Measurements from ENCODE around the gene CA12.

Gene CA12

GRCh38 chr15:63306492-63307073 lies 75.1 kb downstream of the CA12 start:
- DNase-seq (ENCODE audit: low spot score), result no peak

GRCh38 chr15:63305260-63305659 lies 76.4 kb downstream of the CA12 start:
- DNase-seq (ENCODE audit: low spot score), result no peak

DNA sequence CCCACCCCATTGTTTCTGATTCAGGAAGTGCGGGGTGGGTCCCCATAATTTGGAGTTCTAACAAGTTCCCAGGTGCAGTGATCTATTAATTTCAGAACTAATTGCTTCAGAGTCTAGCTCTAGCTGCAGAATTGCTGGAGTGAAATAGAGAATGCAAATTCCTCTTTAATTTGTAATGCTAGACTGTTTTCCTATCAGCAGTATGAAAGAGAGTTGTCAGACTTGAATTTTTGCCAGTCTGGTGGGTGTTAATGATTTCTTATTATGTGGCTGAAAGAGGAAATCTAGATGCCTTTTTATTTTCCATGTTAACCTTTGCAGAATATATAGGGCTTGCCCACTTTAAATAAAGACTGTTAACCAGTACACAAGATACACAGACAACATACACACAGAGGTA lies 80.6 kb downstream of the CA12 start:
- DNase-seq (ENCODE audit: low spot score), result no peak

- no peak for DNase-seq (ENCODE audit: low spot score)
Measured at GRCh38 chr15:63299943-63300575, 81.6 kb downstream of the CA12 start.

DNA sequence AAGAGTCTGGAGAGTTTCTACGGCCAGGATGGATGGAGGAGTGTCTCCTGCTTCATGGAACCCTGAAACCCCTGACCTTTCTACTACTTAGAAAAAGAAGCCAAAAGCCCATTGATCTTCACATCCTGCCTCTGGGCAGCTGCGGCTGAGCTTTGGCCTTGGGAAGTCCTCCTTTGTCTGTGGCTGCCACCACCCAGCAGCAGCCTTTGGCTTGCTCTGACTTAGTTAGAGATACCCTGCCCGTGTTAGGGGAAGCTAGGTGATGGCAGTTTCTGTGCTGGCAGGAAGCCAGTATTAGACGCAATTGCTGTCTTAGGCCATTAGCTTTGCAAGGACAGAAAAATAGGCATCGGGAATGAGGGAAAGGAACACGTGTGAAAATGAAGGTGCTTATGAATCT lies 85.5 kb downstream of the CA12 start:
- DNase-seq (ENCODE audit: low spot score), result no peak

- DNase-seq (ENCODE audit: low spot score), result no peak
Measured at GRCh38 chr15:63295341-63295740, 86.3 kb downstream of the CA12 start.

- DNase-seq (ENCODE audit: low spot score), result no peak
Measured at GRCh38 chr15:63294359-63294758, 87.3 kb downstream of the CA12 start.

GRCh38 chr15:63292771-63293170 lies 88.9 kb downstream of the CA12 start:
- no peak for DNase-seq (ENCODE audit: low spot score)

DNA sequence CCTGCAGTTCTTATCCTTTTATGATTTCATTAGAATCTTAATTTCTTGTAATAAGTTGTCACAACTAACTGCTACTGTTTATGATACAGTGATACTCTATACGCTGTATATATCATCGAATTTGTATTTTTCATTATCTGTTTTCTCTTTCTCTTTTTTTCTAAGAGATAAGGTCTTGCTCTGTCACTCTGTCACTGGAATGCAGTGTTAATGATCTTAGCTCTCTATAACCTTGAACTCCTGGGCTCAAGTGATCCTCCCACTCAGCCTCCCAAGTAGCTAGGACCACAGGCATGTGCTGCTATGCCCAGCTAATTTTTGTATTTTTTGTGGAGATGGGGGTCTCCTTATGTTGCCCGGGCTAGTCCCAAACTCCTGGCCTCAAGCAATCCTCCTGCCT lies 89.4 kb downstream of the CA12 start:
- DNase-seq (ENCODE audit: low spot score), result no peak

- no peak for DNase-seq (ENCODE audit: low spot score)
Measured at GRCh38 chr15:63291507-63291906, 90.1 kb downstream of the CA12 start.

DNA sequence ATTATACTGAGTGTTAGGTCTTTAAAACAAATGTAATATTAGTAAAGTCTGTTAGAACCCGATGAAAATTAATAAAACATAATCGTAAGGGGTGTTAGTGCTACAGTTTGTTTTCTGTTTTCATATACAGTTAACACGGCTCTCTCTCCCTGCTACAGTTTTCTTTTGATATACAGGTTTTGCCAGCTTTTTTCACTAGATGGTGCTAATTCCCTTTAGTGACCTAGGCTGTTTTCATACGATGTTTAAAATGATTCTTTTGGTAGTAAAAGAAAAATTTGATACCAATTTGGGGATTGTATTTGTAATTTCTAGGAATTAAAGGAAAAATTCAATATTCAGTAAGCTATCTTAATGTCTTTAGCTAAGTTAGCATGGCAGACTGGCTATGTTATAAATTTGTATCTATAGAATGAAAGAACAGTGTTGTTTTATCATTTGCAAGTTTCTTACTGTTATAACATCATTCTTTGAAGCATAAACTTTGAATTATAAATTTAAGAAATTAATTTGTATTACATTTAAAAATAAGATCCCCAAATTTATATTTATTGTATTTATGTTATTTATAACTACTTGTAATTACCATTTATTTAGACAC lies 92.8 kb downstream of the CA12 start:
- peak; percentile 54 for DNase-seq (ENCODE audit: low spot score)

- no peak for DNase-seq (ENCODE audit: low spot score)
Measured at GRCh38 chr15:63288342-63288741, 93.3 kb downstream of the CA12 start.

DNA sequence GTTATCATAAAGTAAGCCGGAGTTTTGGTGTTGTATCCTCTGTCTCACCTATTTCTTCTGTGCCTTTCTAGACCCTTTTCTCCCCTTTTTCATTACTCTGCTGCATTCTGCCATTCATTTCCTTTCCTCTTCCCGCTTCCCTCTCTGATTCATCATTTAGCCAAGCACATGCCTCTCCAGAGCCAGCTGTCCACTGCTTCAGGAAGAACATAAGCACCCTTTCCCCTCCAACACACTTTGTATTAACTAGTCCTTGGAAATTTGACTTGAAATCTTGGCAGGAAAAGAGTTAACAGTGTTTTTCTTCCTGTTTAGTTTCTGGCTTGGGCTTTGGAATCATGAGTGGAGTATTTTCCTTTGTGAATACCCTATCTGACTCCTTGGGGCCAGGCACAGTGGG lies 94.5 kb downstream of the CA12 start:
- DNase-seq (ENCODE audit: low spot score), result no peak

- no peak for DNase-seq (ENCODE audit: low spot score)
Measured at GRCh38 chr15:63284335-63284734, 97.3 kb downstream of the CA12 start.

DNA sequence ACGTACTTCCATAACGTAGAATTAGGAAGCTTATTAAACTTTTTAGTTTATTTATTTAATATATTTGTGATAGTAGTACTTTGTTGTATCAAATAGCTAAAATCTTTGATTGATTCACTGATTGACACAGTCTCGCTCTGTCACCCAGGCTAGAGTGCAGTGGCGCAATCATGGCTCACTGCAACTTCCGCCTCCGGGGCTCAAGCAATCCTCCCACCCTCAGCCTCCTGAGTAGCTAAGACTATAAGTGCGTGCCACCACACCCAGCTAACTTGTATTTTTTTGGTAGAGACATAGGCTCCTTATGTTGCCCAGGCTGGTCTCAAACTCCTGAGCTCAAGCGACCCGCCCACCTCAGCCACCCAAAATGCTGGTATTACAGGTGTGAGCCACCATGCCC lies 98.5 kb downstream of the CA12 start:
- DNase-seq (ENCODE audit: low spot score), result no peak

- peak; percentile 16 for DNase-seq (ENCODE audit: low spot score)
Measured at GRCh38 chr15:63277893-63278456, 103.7 kb downstream of the CA12 start.

DNA sequence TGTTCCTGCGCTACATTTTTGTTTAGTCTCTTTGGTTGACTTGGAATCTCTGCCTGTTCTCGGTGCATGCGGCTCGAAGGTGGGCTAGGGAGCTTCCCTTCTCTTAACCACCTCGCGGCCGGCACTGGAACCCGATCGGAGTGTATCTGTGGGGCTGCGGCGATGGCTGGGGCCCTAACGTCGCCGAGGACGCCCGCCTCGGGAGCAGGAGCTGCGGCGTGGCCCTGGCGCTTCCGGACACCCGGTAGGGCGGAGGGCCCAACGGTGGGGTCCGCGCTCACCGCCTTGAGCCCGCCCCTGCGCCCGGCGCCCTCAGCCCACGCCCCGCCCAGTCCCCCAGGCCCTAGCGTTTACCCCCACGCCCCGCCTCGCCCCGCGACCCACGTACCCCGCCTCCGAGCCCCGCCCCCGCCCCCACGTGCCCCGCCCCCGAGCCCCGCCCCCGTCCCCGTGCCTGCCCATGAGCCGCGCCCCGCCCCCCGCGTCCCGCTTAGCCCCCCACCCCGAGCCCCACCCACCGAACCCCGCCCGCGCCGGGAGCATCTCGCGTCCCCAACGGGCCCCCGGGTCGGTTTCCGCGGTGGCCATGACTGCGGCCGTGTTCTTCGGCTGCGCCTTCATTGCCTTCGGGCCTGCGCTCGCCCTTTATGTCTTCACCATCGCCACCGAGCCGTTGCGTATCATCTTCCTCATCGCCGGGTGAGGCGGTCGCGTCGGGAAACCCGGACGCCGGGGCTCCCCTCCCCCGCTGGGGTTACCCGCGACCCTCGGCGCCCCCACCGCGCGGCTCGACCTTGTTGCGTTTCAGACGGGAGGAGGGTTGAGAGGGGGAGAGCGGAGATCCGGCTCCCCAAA lies 104.4 kb downstream of the CA12 start, which contains the start of gene APH1B:
Gene APH1B (plus strand): TSS at position 568 of the 855 bp plus-strand sequence. CDS start 19 bp downstream, at position 587.
- DNase-seq (ENCODE audit: low spot score), result peak; percentile 82

- peak; percentile 12 for DNase-seq (ENCODE audit: low spot score)
Measured at GRCh38 chr15:63276342-63277037, 105.2 kb downstream of the CA12 start.

DNA sequence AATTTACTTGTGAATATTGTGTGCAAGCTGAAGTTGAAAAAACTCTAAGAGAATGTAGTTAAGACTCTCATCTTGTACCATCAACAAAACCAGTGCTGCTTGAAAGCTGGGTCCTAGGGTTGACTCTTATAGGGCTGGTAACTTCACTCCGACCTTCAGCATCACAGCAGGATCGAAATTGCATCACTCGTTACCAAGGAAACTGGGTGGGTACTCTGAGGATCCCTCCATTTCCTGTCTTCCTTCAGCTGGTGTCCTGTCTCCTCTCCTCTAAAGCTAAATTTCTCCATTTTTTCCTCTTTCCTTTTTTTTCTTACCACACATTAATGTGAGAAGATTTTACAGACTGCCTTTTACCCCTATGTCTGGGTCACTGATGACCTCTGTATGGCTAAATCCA lies 107.2 kb downstream of the CA12 start:
- peak; percentile 57 for DNase-seq (ENCODE audit: low spot score)
